GM21786 (cell line): ENCODE data around the gene SMIM45.
A peak's percentile ranks its signal among the peaks of the same experiment; 100 is the strongest.

Experiments
- ATAC-seq: cut with Tn5 transposase; IDR thresholded peaks from one replicate; pipeline ENCODE4 v1.9.1; 2021; ENCODE audit not compliant: unreplicated experiment

Gene SMIM45

GRCh38 chr22:41915035-41915785 is 36.7 kb upstream of the SMIM45 start, which contains the start of gene SHISA8:
SHISA8 (minus strand) TSS chr22:41915074; CDS start chr22:41914667, 407 bp downstream.
- ATAC-seq, result no peak

GRCh38 chr22:41915786-41916493 is 36.0 kb upstream of the SMIM45 start:
- ATAC-seq, result no peak

GRCh38 chr22:41916745-41917358 is 35.1 kb upstream of the SMIM45 start:
- ATAC-seq, result no peak

- no peak for ATAC-seq
Observed at GRCh38 chr22:41917375-41917902, 34.5 kb upstream of the SMIM45 start.

GRCh38 chr22:41917903-41918791 is 33.8 kb upstream of the SMIM45 start:
- no peak for ATAC-seq

- peak; percentile 48 for ATAC-seq
Observed at GRCh38 chr22:41919357-41920224, 32.4 kb upstream of the SMIM45 start.

GRCh38 chr22:41920271-41920976 is 31.5 kb upstream of the SMIM45 start:
- peak; percentile 20 for ATAC-seq

- ATAC-seq, result no peak
Observed at GRCh38 chr22:41922328-41922727, 29.6 kb upstream of the SMIM45 start.

- ATAC-seq, result no peak
Observed at GRCh38 chr22:41922940-41923594, 28.9 kb upstream of the SMIM45 start.

- ATAC-seq, result no peak
Observed at GRCh38 chr22:41923595-41924276, 28.2 kb upstream of the SMIM45 start.

- no peak for ATAC-seq
Observed at GRCh38 chr22:41925783-41926460, 26.0 kb upstream of the SMIM45 start.

GRCh38 chr22:41927813-41928212 is 24.1 kb upstream of the SMIM45 start:
- ATAC-seq, result no peak

GRCh38 chr22:41928593-41929417 is 23.1 kb upstream of the SMIM45 start:
- no peak for ATAC-seq

- no peak for ATAC-seq
Observed at GRCh38 chr22:41929418-41929810, 22.5 kb upstream of the SMIM45 start.

GRCh38 chr22:41931701-41932269 is 20.2 kb upstream of the SMIM45 start:
- ATAC-seq, result no peak

- no peak for ATAC-seq
Observed at GRCh38 chr22:41932353-41932752, 19.6 kb upstream of the SMIM45 start.
